Progenitor cell of endocrine pancreas (in vitro differentiated cells): ENCODE data around the gene NBEA. TPM values are rescaled to one million over a fixed set of nuclear protein-coding genes. Genes with fewer than 3 reads are reported as not detected.

Source experiments
- DNase-seq: peaks from one replicate; pipeline ENCODE4 v3.0.0; 2021; ENCODE audit warnings: low spot score; ENCODE audit not compliant: unreplicated experiment
- H3K27ac Mint-ChIP-seq: 2 replicates; pipeline ENCODE4 v1.8.0; 2021; ENCODE audit warnings: mild to moderate bottlenecking, moderate library complexity, mixed read lengths
- H3K27me3 Mint-ChIP-seq: 2 replicates; pipeline ENCODE4 v1.8.0; 2021; ENCODE audit warnings: mixed read lengths
- H3K36me3 Mint-ChIP-seq: 2 replicates; pipeline ENCODE4 v1.8.0; 2022; ENCODE audit warnings: mixed read lengths; ENCODE audit not compliant: insufficient read depth
- H3K4me1 Mint-ChIP-seq: 2 replicates; pipeline ENCODE4 v1.8.0; 2021; ENCODE audit warnings: low read depth, mixed read lengths
- H3K4me3 Mint-ChIP-seq: 2 replicates; pipeline ENCODE4 v1.8.0; 2021; ENCODE audit warnings: low read depth, mild to moderate bottlenecking, moderate library complexity, mixed read lengths
- H3K9me3 Mint-ChIP-seq: 2 replicates; pipeline ENCODE4 v1.8.0; 2021; ENCODE audit warnings: low read depth, mixed read lengths
- total RNA-seq: library from RNA; stranded (reverse); gene quantifications from 2 replicates; pipeline ENCODE4 v1.2.1, GENCODE V29; 2021
- TF ChIP-seq, protein P1 (sequence below): fragments of 200-600 bp; sonication (generic); IDR thresholded peaks from one replicate; pipeline ENCODE4 v1.5.0; 2021; ENCODE audit warnings: antibody characterized with exemption, mild to moderate bottlenecking; ENCODE audit not compliant: unreplicated experiment

The NBEA gene
- total RNA-seq, 1 donor from 2014 or later, result 21.7 TPM

DNA sequence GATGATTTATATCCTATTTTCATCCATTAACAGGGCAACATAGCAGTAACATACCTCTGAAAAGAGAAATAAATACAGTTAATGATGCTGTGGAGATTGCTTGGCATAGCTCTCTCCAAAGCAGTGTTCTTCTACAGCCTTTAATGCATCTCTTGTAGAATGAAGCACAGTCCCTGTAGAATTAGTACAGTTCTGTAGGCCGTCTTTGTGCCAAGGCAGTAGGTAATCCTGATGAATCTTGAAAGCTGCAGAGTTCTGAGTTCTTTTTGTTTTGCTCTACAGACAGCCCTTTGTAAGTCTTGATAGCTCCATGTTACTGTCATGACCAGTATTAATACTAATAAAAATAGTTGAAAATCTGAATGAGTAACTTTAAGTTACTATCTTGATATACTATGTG lies 350.3 kb downstream of the NBEA start:
- TF ChIP-seq, protein P1, sequence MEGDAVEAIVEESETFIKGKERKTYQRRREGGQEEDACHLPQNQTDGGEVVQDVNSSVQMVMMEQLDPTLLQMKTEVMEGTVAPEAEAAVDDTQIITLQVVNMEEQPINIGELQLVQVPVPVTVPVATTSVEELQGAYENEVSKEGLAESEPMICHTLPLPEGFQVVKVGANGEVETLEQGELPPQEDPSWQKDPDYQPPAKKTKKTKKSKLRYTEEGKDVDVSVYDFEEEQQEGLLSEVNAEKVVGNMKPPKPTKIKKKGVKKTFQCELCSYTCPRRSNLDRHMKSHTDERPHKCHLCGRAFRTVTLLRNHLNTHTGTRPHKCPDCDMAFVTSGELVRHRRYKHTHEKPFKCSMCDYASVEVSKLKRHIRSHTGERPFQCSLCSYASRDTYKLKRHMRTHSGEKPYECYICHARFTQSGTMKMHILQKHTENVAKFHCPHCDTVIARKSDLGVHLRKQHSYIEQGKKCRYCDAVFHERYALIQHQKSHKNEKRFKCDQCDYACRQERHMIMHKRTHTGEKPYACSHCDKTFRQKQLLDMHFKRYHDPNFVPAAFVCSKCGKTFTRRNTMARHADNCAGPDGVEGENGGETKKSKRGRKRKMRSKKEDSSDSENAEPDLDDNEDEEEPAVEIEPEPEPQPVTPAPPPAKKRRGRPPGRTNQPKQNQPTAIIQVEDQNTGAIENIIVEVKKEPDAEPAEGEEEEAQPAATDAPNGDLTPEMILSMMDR, result no peak

DNA sequence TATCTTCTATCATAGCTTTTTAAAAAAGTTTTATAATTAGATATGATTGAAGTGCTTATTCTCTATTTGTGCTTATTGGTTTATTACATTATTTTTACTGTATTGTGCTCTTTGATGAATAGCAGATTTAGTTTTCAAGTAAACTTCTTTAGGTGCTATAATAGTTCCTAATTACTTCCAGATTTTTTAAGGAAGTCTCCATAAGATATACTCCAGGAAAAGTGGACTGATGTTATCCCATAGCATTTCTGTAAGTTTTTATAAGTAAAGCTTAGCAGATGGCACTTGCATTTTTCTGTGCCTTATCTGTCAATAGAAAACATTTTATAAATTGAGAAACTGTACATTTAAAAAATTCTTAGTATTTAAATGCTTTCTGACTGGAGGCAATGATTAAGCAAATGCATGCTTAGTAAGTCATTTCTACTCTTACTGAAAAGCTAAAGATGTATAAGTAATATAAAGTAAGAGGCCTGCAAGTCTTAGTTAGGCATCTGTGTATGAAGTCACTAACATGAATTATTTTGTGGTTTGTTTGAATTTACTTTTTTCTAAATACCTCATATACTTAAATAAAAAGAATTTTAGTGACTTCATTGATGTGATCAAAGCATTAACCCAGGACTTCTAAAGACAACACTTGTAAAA lies 351.6 kb downstream of the NBEA start:
- DNase-seq, result no peak
- Mint-ChIP-seq H3K4me1 (peaks cover 3% of the 10 kb centered on the region), H3K27ac (no peak overlapping the region), H3K36me3 (no peaks in the 10 kb centered on the region), H3K4me3 (no peak overlapping the region), H3K9me3 (no peaks in the 10 kb centered on the region), H3K27me3 (no peaks in the 10 kb centered on the region)
- TF ChIP-seq, protein P1, result no peak

More for the DNA sequence above, 350.3 kb downstream of the NBEA start:
- H3K4me3 Mint-ChIP-seq, result no peak overlapping the region
- no peak overlapping the region for H3K27ac Mint-ChIP-seq
- peaks cover 7% of the 10 kb centered on the region for H3K4me1 Mint-ChIP-seq
- no peaks in the 10 kb centered on the region for H3K27me3 Mint-ChIP-seq
- H3K36me3 Mint-ChIP-seq, result no peaks in the 10 kb centered on the region
- H3K9me3 Mint-ChIP-seq, result no peaks in the 10 kb centered on the region
- DNase-seq, result no peak

DNA sequence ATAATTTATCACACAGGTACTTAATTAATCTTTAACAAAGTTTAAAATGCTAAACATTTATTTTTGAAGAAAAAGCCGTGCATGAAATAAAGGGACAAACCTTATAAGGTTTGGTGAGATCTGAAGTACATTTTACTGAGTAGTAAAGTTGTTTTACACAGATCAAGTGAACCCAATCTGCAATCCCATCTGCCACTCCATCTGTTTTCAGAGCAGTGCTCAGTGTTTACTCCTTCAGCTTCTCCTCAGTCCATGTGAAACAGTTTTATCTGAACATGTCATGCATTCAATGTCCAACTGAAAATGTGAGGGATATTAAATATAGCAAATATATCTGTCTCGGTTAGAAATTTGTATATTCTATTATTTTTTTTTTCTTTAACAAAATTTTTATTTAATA lies 367.6 kb downstream of the NBEA start:
- Mint-ChIP-seq H3K27me3 (no peaks in the 10 kb centered on the region), H3K36me3 (no peaks in the 10 kb centered on the region), H3K9me3 (no peaks in the 10 kb centered on the region), H3K4me3 (no peak overlapping the region), H3K4me1 (no peaks in the 10 kb centered on the region), H3K27ac (no peak overlapping the region)
- TF ChIP-seq, protein P1, result no peak
- no peak for DNase-seq

DNA sequence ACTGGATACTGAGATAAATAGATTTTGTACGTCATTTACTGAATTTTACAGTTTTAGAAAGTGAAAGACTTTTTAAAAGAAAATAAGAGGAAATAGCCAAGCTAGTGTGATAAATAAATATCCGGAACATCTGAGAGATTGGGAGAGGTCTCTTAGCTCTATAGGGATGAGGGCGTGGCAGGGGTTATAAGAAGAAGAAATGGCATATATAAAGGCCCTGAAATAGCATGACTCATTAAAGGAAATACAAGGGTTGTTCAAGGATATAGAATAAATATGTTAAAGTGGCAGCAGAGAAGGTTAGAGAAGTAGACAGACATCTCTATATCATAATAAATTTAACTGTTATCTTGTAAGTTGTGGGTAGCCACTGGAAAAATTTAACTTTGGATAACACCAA lies 390.1 kb downstream of the NBEA start:
- peaks cover 4% of the 10 kb centered on the region for H3K36me3 Mint-ChIP-seq
- no peak overlapping the region for H3K4me3 Mint-ChIP-seq
- peaks cover 4% of the 10 kb centered on the region for H3K4me1 Mint-ChIP-seq
- H3K27me3 Mint-ChIP-seq, result no peaks in the 10 kb centered on the region
- DNase-seq, result no peak
- peaks cover 9% of the 10 kb centered on the region for H3K9me3 Mint-ChIP-seq
- TF ChIP-seq, protein P1, result no peak
- H3K27ac Mint-ChIP-seq, result no peak overlapping the region

DNA sequence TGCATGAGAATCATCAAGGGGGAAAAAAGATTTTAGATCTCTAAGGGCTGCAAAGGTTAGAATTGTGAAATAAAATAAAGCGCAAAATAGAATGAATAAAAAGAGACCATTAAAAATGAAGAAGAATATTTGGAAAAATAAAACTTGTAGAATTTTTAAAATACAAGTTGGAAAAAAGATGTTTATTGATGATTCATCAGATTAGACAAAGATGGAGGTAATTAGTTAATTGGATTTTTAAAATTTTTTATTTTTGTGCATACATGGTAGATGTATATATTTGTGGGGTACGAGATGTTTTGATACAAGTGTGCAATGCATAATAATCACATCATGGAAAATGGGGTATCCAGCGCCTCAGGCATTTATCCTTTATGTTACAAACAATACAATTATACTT lies 391.1 kb downstream of the NBEA start:
- Mint-ChIP-seq H3K4me1 (peaks cover 4% of the 10 kb centered on the region), H3K9me3 (peaks cover 9% of the 10 kb centered on the region), H3K36me3 (peaks cover 4% of the 10 kb centered on the region), H3K4me3 (no peak overlapping the region), H3K27ac (no peak overlapping the region), H3K27me3 (no peaks in the 10 kb centered on the region)
- TF ChIP-seq, protein P1, result no peak
- no peak for DNase-seq
